NT2/D1 (cell line): ENCODE results near the gene KLK4.

Experiments
- YY1 ChIP-seq: IDR thresholded peaks from 2 replicates; pipeline ENCODE4 v1.6.1; 2011; ENCODE audit not compliant: insufficient read length, insufficient read depth
- ZNF274 ChIP-seq: IDR thresholded peaks from 2 replicates; pipeline ENCODE4 v1.6.1; 2011; ENCODE audit warnings: mild to moderate bottlenecking, low read depth, low read length

DNA sequence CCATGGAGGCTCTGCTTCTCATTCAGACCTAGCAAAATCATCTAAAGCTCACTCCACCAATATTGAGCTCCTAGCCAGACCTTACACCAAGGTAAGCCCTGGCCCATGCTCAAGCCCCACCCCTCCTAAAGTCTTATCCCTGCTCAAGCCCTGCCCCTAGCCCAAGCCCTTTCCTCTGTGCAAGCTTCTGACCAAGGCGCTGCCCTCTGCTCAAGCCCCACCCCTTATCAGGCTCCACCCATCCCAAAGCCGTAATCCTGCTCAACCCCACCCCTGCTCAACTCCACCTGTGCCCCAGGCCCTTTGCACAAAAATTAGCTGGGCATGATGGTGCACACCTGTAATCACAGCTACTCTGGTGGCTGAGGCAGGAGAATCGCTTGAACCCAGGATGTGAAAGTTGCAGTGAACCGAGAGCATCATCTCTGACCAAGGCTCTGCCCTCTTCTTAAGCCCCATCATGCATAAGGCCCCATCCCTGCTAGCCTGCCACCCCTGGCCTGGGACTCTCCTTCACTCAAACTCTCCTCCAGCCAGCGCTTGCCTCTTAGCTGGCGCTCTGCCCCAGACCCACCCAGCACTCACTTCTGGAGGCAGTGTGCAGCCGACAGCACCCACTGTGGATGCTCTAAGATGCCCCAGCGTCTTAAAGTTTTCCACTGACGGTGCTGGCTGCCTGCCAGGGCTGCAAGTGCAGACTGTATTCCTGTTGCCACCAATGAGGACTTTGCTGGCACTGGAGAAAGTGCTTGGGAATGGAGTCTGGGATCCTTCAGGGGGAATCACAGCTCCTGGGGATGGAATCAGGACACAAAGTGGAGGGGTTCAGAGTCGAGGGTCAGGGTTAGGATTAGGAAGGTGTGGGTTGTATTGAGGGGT is 16.5 kb downstream of the KLK4 start:
- TF ChIP-seq ZNF274 (no peak), YY1 (no peak)
